ENCODE results near the gene LDB2.

The LDB2 gene

DNA sequence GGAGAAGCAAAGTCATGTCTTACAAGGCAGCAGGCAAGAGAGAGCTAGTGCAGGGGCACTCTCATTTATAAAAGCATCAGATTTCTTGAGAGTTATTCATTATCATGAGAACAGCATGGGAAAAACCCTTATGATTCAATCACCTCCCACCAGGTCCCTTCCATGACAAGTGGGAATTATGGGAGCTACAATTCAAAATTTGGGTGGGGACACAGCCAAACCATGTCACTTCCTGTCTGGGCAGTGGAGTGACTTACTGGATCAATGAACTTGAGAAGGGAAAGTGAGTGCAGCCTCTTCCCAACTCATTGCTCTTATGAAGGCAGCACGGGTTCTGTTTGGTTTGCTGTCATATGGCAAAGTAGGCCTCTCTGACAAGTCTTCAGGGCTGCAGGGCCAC is 410.4 kb downstream of the LDB2 start:
- H3K4me3 ChIP-seq (ENCODE audit: low read depth, low read length), result no peak overlapping the region
- no peak for TF ChIP-seq CTCF (IDR thresholded peaks at IDR 0.05; ENCODE audit: control insufficient read depth, extremely low read depth, insufficient read depth)
- no peak for DNase-seq (ENCODE audit: low read depth)

DNA sequence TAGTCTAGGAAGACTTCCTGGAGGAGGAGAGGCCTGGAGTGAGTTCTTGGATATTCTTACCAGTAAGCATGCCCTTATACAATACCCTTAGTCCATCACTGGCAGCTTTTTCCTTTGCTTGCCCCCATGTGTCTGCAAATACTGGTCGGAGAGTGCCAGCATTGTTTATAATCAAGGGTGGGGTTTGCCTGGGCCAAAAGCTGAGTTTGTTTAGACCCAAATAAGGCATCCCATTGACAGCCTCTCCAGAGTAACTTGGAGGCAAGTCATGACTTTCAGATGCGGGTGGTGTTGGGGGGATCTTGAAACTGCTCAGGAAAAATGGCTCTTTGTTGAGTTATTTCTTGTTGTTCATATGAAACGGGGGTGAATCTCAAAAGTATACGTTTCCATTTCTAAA is 413.7 kb downstream of the LDB2 start:
- no peak for TF ChIP-seq CTCF (IDR thresholded peaks at IDR 0.05; ENCODE audit: control insufficient read depth, extremely low read depth, insufficient read depth)
- DNase-seq (ENCODE audit: low read depth), result no peak
- H3K4me3 ChIP-seq (ENCODE audit: low read depth, low read length), result no peak overlapping the region

DNA sequence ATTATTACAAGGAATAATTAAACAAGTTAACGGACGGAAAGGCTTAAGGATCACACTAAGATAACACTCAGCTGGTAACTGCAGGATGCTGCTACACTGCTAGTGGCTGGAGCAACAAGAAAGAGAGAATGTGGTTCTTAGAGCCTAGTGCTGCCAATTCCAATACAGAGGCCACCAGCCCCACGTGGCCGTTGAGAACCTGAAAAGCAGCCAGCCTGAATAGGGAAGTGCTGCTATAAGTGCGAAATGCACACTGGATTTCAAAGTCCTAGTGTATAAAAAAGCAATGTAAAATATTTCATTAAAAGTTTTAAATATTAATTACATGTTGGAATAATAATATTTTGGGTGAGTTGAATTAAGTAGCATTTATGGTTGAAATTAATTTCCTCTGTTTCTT is 414.9 kb downstream of the LDB2 start:
- DNase-seq (ENCODE audit: low read depth), result no peak
- no peak overlapping the region for H3K4me3 ChIP-seq (ENCODE audit: low read depth, low read length)
- TF ChIP-seq CTCF (IDR thresholded peaks at IDR 0.05; ENCODE audit: control insufficient read depth, extremely low read depth, insufficient read depth), result no peak

GRCh38 chr4:16480011-16480410 is 418.4 kb downstream of the LDB2 start:
- DNase-seq (ENCODE audit: low read depth), result no peak
- no peak overlapping the region for H3K4me3 ChIP-seq (ENCODE audit: low read depth, low read length)
- no peak for TF ChIP-seq CTCF (IDR thresholded peaks at IDR 0.05; ENCODE audit: control insufficient read depth, extremely low read depth, insufficient read depth)

- DNase-seq (ENCODE audit: low read depth), result no peak
- TF ChIP-seq CTCF (IDR thresholded peaks at IDR 0.05; ENCODE audit: control insufficient read depth, extremely low read depth, insufficient read depth), result no peak
- no peak overlapping the region for H3K4me3 ChIP-seq (ENCODE audit: low read depth, low read length)
These were observed 425.9 kb downstream of the LDB2 start for GRCh38 chr4:16472537-16472936.

DNA sequence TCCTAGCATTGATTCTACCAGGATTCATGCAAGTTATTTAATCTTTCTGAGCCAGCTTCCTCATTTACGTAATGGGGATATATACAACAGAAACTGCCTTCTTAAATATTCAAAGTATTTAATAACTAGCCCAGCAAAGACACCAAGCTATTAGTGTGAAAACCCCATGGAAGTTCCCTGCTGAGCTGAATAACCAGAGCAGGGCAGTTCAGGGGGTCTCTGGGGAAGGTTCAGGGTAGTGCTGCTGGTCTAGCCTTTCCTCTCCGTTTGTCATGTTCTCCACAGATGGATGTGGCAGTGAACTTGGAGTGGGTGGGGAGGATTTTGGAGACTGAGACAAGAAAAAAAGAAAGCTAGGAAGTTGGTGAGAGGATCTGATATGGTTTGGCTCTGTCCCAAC is 431.4 kb downstream of the LDB2 start:
- H3K4me3 ChIP-seq (ENCODE audit: low read depth, low read length), result no peak overlapping the region
- no peak for DNase-seq (ENCODE audit: low read depth)
- no peak for TF ChIP-seq CTCF (IDR thresholded peaks at IDR 0.05; ENCODE audit: control insufficient read depth, extremely low read depth, insufficient read depth)

- DNase-seq (ENCODE audit: low read depth), result no peak
- TF ChIP-seq CTCF (IDR thresholded peaks at IDR 0.05; ENCODE audit: control insufficient read depth, extremely low read depth, insufficient read depth), result no peak
- H3K4me3 ChIP-seq (ENCODE audit: low read depth, low read length), result no peak overlapping the region
These were observed 431.9 kb downstream of the LDB2 start for GRCh38 chr4:16466581-16466980.

Measured in LNCaP clone FGC (cell line).